ENCODE results near the gene VAV2. TPM values are rescaled to one million over a fixed set of nuclear protein-coding genes. Genes with fewer than 3 reads are reported as not detected.

Gene VAV2
- total RNA-seq, 1 donor from 2014 or later, result 61.9 TPM

DNA sequence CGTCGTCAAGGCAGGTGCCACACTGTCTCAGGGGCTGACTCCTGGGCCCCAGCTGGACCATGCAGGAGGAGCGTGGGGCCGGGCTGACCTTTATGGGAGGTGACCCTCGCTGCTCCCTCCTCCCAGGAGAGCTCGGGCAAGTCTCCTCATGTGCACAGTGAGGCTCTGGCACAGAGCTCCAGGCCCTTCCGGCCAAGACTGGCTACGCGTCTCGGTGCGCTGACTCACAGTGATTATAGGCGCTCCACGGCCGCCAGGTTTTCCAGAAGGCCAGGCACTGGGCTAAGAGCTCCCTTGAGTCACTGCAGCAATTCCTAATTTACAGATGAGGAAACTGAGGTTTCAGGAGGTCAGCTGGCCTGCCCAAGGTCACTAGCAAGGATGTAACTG, 47.4 kb downstream of the VAV2 start:
- H3K27ac Mint-ChIP-seq, result no peak overlapping the region
- no peak for DNase-seq (ENCODE audit: low spot score in 2 of 2, unreplicated experiment in 2 of 2)

GRCh38 chr9:133943781-133944745, 48.1 kb downstream of the VAV2 start:
- Mint-ChIP-seq H3K27ac (no peak overlapping the region), H3K4me1 (peaks cover 26% of the 10 kb centered on the region), H3K9me3 (no peaks in the 10 kb centered on the region), H3K36me3 (peaks cover 3% of the 10 kb centered on the region), H3K4me3 (no peak overlapping the region), H3K27me3 (ENCODE audit: low read depth) (no peaks in the 10 kb centered on the region)
- peak in 1 of 2 experiments; percentile 5 for DNase-seq (ENCODE audit: low spot score in 2 of 2, unreplicated experiment in 2 of 2)
- TF ChIP-seq, protein P1, sequence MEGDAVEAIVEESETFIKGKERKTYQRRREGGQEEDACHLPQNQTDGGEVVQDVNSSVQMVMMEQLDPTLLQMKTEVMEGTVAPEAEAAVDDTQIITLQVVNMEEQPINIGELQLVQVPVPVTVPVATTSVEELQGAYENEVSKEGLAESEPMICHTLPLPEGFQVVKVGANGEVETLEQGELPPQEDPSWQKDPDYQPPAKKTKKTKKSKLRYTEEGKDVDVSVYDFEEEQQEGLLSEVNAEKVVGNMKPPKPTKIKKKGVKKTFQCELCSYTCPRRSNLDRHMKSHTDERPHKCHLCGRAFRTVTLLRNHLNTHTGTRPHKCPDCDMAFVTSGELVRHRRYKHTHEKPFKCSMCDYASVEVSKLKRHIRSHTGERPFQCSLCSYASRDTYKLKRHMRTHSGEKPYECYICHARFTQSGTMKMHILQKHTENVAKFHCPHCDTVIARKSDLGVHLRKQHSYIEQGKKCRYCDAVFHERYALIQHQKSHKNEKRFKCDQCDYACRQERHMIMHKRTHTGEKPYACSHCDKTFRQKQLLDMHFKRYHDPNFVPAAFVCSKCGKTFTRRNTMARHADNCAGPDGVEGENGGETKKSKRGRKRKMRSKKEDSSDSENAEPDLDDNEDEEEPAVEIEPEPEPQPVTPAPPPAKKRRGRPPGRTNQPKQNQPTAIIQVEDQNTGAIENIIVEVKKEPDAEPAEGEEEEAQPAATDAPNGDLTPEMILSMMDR (IDR thresholded peaks at IDR 0.05; ENCODE audit: unreplicated experiment), result no peak

More for the DNA sequence above, 47.4 kb downstream of the VAV2 start:
- no peak overlapping the region for H3K4me3 Mint-ChIP-seq
- peaks cover 22% of the 10 kb centered on the region for H3K4me1 Mint-ChIP-seq
- H3K36me3 Mint-ChIP-seq, result peaks cover 3% of the 10 kb centered on the region
- no peaks in the 10 kb centered on the region for H3K27me3 Mint-ChIP-seq (ENCODE audit: low read depth)
- TF ChIP-seq, protein P1 (IDR thresholded peaks at IDR 0.05; ENCODE audit: unreplicated experiment), result no peak
- H3K9me3 Mint-ChIP-seq, result no peaks in the 10 kb centered on the region

DNA sequence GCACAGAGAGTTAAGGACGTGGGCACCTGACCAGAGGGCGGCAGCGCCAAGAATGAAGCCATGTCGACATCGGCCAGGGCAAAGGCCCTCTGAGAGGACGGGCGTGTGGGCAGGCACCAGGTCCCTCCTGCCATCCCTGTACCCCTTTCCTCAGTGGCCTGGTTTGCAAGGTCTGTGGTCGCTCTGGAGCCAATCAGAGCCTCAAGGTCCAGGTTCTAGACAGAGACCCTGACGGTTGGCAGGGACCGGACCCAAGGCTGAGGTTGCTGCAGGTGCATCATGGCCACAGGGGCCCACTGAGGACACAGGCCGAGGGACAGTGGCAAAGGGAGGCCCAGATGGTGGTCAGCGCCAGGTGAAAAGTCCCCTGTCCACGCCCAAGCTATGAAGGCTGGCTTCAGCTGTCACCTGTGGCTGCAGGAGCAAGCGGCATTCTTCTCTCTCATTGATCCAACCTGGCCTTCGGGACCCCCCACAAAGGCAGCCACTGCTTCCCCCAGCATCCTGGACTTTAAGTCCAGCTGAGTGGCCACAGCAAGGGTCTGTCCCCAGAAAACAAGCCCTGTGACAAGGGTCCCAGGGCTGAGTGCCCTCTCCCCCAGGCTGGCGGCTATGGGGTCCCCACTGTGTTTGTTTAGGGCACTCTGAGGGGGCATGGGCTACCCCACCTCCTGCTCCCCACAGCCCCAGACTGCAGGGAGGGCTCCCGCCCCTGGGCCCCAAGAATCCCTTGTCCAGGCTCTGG, 48.9 kb downstream of the VAV2 start:
- Mint-ChIP-seq H3K36me3 (peaks cover 3% of the 10 kb centered on the region), H3K27ac (no peak overlapping the region), H3K4me3 (no peak overlapping the region), H3K27me3 (ENCODE audit: low read depth) (no peaks in the 10 kb centered on the region), H3K4me1 (peaks cover 23% of the 10 kb centered on the region), H3K9me3 (no peaks in the 10 kb centered on the region)
- TF ChIP-seq, protein P1 (IDR thresholded peaks at IDR 0.05; ENCODE audit: unreplicated experiment), result no peak
- DNase-seq (ENCODE audit: low spot score in 2 of 2, unreplicated experiment in 2 of 2), result peak in 1 of 2 experiments; percentile 9

DNA sequence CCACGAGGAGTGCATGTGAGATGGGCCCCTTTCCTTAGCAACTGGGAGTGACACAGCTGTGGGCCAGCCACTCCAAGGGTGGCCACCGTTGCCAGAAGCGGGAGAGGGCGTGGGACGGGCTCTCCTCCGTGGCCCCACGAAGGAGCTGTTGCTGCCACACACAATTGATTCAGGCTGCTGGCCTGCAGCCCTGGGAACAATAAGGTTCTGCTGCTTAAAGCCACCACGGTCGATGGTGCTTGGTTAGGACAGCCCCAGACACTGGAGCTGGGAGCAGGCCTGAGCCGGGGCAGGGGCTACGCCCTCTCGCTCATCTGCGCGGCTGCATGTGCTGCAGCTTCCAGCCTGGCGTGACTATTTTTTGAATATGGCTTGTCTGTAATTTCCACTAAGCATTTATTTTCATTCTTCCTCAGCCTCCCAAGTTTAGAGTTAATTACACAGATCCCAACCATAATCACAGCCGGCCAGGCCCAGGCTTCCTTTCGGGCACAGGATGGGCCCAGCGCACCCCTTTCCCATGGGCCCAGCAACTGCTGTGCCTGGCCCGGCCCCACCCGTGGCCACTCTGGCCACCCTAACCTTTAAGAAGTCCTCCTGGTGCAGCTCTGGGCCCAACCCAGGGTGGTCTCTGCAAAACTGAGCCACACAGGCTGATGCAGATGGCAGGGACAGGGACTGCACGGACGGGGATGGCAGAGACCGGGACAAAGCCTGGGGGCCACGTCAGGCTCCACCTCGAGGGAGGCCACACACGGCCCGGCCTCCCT, 49.7 kb downstream of the VAV2 start:
- peaks cover 3% of the 10 kb centered on the region for H3K36me3 Mint-ChIP-seq
- peak in 1 of 2 experiments; percentile 8 for DNase-seq (ENCODE audit: low spot score in 2 of 2, unreplicated experiment in 2 of 2)
- no peak overlapping the region for H3K27ac Mint-ChIP-seq
- TF ChIP-seq, protein P1 (IDR thresholded peaks at IDR 0.05; ENCODE audit: unreplicated experiment), result no peak
- H3K27me3 Mint-ChIP-seq (ENCODE audit: low read depth), result no peaks in the 10 kb centered on the region
- H3K9me3 Mint-ChIP-seq, result no peaks in the 10 kb centered on the region
- H3K4me1 Mint-ChIP-seq, result peaks cover 16% of the 10 kb centered on the region
- no peak overlapping the region for H3K4me3 Mint-ChIP-seq

DNA sequence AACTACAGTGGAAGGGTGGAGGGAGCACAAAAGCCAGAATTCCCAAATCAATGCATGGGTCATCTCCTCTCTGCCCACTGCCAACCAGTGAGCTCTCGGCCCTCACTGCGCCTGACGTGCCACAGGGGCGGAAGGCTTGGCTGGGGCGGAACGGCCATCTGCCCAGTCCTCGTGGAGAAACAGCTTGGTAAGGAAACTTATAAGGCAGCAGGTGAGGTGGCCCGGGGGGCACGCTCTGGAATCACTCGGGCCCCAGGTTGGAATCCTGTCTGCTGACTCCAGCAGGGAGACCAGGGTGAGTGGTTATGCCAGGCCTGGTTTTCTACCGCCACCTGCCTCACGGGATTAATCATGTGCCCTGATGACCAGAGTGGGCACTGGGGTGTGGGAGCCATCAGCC, 52.3 kb downstream of the VAV2 start:
- H3K36me3 Mint-ChIP-seq, result peaks cover 3% of the 10 kb centered on the region
- no peaks in the 10 kb centered on the region for H3K9me3 Mint-ChIP-seq
- H3K4me1 Mint-ChIP-seq, result peaks cover 18% of the 10 kb centered on the region
- TF ChIP-seq, protein P1 (IDR thresholded peaks at IDR 0.05; ENCODE audit: unreplicated experiment), result no peak
- no peak overlapping the region for H3K4me3 Mint-ChIP-seq
- no peak for DNase-seq (ENCODE audit: low spot score in 2 of 2, unreplicated experiment in 2 of 2)
- H3K27me3 Mint-ChIP-seq (ENCODE audit: low read depth), result no peaks in the 10 kb centered on the region
- H3K27ac Mint-ChIP-seq, result peak overlapping the region; percentile 66

Data from mesothelial cell of epicardium (in vitro differentiated cells).